OCI-LY1 (cell line): Measurements from ENCODE around the gene SS18L1.

Experiments
- H2AFZ ChIP-seq: fragments of 200-600 bp; sonication (generic), shearing (Covaris generic); 2 replicates; pipeline ENCODE4 v1.6.0; 2014; ENCODE audit warnings: antibody characterized with exemption, mild to moderate bottlenecking, low read length
- H3F3A ChIP-seq: fragments of 200-600 bp; sonication (generic), shearing (Covaris generic); 2 replicates; pipeline ENCODE4 v1.6.0; 2014; ENCODE audit warnings: mild to moderate bottlenecking, antibody characterized with exemption, low read length, moderate library complexity; ENCODE audit not compliant: insufficient read depth
- H3K27ac ChIP-seq: fragments of 200-600 bp; sonication (generic); 2 replicates; pipeline ENCODE4 v1.5.1; 2014; ENCODE audit warnings: low read length, mixed run types, mild to moderate bottlenecking, low read depth; ENCODE audit not compliant: poor library complexity, severe bottlenecking
- H3K27me3 ChIP-seq: fragments of 200-600 bp; sonication (generic); 2 replicates; pipeline ENCODE4 v1.6.0; 2014; ENCODE audit warnings: antibody characterized with exemption, mild to moderate bottlenecking, low read length, moderate library complexity; ENCODE audit not compliant: insufficient read depth
- H3K36me3 ChIP-seq: fragments of 200-600 bp; sonication (generic); 2 replicates; pipeline ENCODE4 v1.6.1; 2014; ENCODE audit warnings: mild to moderate bottlenecking, antibody characterized with exemption, low read length, moderate library complexity, mixed read lengths; ENCODE audit not compliant: insufficient read depth
- H3K4me1 ChIP-seq: fragments of 200-600 bp; sonication (generic); 2 replicates; pipeline ENCODE4 v1.5.1; 2014; ENCODE audit warnings: mild to moderate bottlenecking, low read length, moderate library complexity; ENCODE audit not compliant: insufficient read depth, severe bottlenecking
- H3K4me2 ChIP-seq: fragments of 200-600 bp; sonication (generic), shearing (Covaris generic); 2 replicates; pipeline ENCODE4 v1.6.1; 2014; ENCODE audit warnings: low read length
- H3K4me3 ChIP-seq: fragments of 200-600 bp; sonication (generic); 2 replicates; pipeline ENCODE4 v1.5.1; 2014; ENCODE audit warnings: low read length, low read depth, mild to moderate bottlenecking, mixed read lengths; ENCODE audit not compliant: poor library complexity, severe bottlenecking
- H3K79me2 ChIP-seq: fragments of 200-600 bp; shearing (Covaris generic); 2 replicates; pipeline ENCODE4 v1.6.1; 2016; ENCODE audit warnings: mixed run types, low read length, mixed read lengths; ENCODE audit not compliant: insufficient read depth
- H3K9ac ChIP-seq: fragments of 200-600 bp; sonication (generic), shearing (Covaris generic); 2 replicates; pipeline ENCODE4 v1.6.1; 2014; ENCODE audit warnings: mild to moderate bottlenecking, low read length, mixed read lengths
- H3K9me2 ChIP-seq: fragments of 200-600 bp; sonication (generic), shearing (Covaris generic); 2 replicates; pipeline ENCODE4 v1.6.1; 2014; ENCODE audit warnings: low read depth, mild to moderate bottlenecking, low read length, mixed read lengths
- H3K9me3 ChIP-seq: fragments of 200-600 bp; shearing (Covaris generic); 2 replicates; pipeline ENCODE4 v1.6.1; 2014; ENCODE audit warnings: low read length, mixed read lengths
- H4K20me1 ChIP-seq: fragments of 200-600 bp; sonication (generic), shearing (Covaris generic); 2 replicates; pipeline ENCODE4 v1.6.0; 2016; ENCODE audit warnings: mild to moderate bottlenecking, low read length; ENCODE audit not compliant: insufficient read depth
- CTCF ChIP-seq: fragments of 200-600 bp; sonication (generic), shearing (Covaris generic); IDR thresholded peaks from 2 replicates; pipeline ENCODE4 v1.5.1; 2017; ENCODE audit warnings: mild to moderate bottlenecking, antibody characterized with exemption, low read length, moderate library complexity, mixed read lengths
- EZH2 ChIP-seq: fragments of 200-600 bp; sonication (generic), shearing (Covaris generic); IDR thresholded peaks from 2 replicates; pipeline ENCODE4 v1.8.0; 2017; ENCODE audit warnings: borderline replicate concordance, mixed run types, mild to moderate bottlenecking, antibody characterized with exemption, low read length, moderate library complexity, mixed read lengths

Gene SS18L1

GRCh38 chr20:62222266-62222850 lies 78.8 kb downstream of the SS18L1 start:
- Histone ChIP-seq H4K20me1 (no peaks in the 10 kb centered on the region), H3F3A (no peaks in the 10 kb centered on the region), H3K9ac (no peak overlapping the region), H3K27me3 (peaks cover 5% of the 10 kb centered on the region; the same call in 1 of the 2 replicates), H2AFZ (no peak overlapping the region), H3K27ac (no peak overlapping the region), H3K4me2 (no peak overlapping the region), H3K79me2 (no peaks in the 10 kb centered on the region), H3K9me2 (no peaks in the 10 kb centered on the region), H3K9me3 (no peaks in the 10 kb centered on the region), H3K36me3 (no peaks in the 10 kb centered on the region), H3K4me1 (no peaks in the 10 kb centered on the region), H3K4me3 (no peak overlapping the region)
- TF ChIP-seq EZH2 (no peak), CTCF (no peak)

DNA sequence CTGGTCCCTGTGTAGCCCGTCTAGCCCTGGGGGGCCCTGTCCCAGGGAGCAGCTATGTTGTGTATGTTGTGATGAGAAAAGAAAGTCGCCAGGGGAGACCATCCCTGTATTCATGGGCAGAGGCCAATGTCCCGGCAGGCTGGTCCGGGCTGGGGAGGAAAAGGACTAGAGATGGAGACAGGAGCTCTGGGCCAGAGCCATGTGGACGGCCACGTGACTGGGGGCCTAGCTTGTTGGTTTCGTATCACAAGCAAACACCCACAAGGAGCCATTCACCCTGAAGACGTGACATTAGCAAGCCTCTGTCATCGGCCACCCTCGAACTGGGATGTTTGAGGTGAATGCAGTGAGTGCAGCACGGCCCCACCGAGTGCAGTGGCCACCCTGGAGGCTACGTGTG lies 79.4 kb downstream of the SS18L1 start:
- H3K9me2 ChIP-seq: no peaks in the 10 kb centered on the region
- no peak overlapping the region for H3K4me2 ChIP-seq
- H4K20me1 ChIP-seq: no peaks in the 10 kb centered on the region
- no peaks in the 10 kb centered on the region for H3K79me2 ChIP-seq
- H3K4me1 ChIP-seq: no peaks in the 10 kb centered on the region
- H3K9ac ChIP-seq: no peak overlapping the region
- no peaks in the 10 kb centered on the region for H3K36me3 ChIP-seq
- H3K27me3 ChIP-seq: peaks cover 5% of the 10 kb centered on the region; the same call in 1 of the 2 replicates
- H3K27ac ChIP-seq: no peak overlapping the region
- H3K9me3 ChIP-seq: no peaks in the 10 kb centered on the region
- no peak overlapping the region for H3K4me3 ChIP-seq
- no peaks in the 10 kb centered on the region for H3F3A ChIP-seq
- TF ChIP-seq EZH2 (no peak), CTCF (no peak)
- no peak overlapping the region for H2AFZ ChIP-seq

GRCh38 chr20:62223571-62223970 lies 80.0 kb downstream of the SS18L1 start:
- Histone ChIP-seq H3K36me3 (no peaks in the 10 kb centered on the region), H3K9me3 (no peaks in the 10 kb centered on the region), H3K9ac (no peak overlapping the region), H3K79me2 (no peaks in the 10 kb centered on the region), H3K4me3 (no peak overlapping the region), H2AFZ (no peak overlapping the region), H3K4me2 (no peak overlapping the region), H3K27ac (no peak overlapping the region), H3K9me2 (no peaks in the 10 kb centered on the region), H3F3A (no peaks in the 10 kb centered on the region), H3K27me3 (peaks cover 1% of the 10 kb centered on the region; the same call in 1 of the 2 replicates), H4K20me1 (no peaks in the 10 kb centered on the region), H3K4me1 (no peaks in the 10 kb centered on the region)
- TF ChIP-seq CTCF (no peak), EZH2 (no peak)
